SHP77 (cell line): ENCODE data around the gene MEOX2.

Experiments used
- DNase-seq, 2 experiments: peaks; one replicate each; lab custom pipeline; 2025; lab: John Stamatoyannopoulos, UW

The MEOX2 gene

GRCh38 chr7:15610503-15610902 lies 76.0 kb downstream of the MEOX2 start:
- DNase-seq: no peak

- DNase-seq: no peak
Observed at GRCh38 chr7:15609287-15609686, 77.2 kb downstream of the MEOX2 start.

DNA sequence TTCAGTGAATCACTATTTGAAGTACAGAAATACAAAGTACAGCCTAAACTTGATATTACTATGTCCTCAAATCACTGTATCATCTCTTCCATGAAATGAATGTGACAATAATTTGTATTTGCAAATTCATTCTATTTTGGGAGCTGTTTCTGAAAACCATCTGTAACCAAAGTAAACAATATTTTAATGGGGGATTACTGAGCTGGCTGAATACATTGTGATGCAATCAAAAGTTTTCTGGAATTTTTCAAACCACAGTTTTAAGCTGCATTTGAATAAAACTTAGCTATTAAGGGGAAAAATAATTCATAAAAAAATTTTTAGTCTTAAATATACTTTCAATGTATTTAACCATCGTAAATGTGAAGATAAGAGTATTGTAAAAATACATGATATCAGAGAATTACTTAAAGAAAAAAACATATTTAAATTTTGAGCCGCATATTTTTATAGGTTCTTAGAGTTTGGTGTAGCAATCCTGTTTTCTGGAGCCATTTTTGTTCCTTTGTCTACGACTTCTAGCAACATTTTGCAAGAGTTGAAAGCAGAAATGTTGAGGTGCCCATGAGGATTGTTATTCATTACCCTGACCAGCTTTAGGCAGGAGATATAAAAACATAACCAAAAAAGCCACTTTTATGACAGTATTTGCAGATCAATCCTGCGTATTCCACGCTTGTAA lies 78.8 kb downstream of the MEOX2 start:
- DNase-seq: no peak

DNA sequence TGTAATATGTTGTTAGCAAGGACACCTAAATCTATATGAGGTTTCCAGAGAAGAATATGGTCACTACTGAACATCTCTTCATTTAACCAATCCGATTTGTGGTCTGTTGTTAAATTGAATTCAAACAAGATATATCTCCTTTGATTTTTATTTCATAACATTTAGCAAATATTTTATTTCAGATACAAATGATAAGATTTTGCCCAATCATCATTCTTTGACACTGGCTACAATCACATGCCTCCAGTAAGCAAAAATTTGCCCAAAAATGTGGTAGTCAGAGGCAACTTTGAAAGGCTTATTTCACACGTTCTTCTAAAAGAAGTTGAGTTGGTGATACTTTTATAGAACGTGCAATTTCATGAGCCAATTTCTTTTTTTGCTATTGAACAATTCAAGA lies 79.9 kb downstream of the MEOX2 start:
- DNase-seq: no peak

- no peak for DNase-seq
Observed at GRCh38 chr7:15604166-15604565, 82.3 kb downstream of the MEOX2 start.

DNA sequence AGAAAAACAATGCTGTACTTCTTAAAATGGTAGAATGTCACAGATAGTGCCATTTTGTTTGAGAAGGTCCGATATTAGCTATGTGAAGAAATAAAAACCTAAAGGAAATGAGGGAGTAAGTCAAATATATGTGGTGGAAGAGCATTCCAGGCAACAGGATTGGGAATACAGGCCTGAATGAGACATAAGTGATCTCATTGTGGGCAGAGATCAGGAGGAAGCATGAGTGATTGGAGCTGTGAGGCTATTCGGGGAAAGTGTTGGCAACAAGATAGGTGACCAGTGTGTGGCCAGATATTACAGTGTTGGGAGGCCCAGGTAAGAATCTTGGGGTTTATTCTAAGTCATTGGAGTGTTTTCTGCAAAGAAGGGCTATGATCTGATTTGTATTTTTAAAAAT lies 83.4 kb downstream of the MEOX2 start:
- DNase-seq: no peak

DNA sequence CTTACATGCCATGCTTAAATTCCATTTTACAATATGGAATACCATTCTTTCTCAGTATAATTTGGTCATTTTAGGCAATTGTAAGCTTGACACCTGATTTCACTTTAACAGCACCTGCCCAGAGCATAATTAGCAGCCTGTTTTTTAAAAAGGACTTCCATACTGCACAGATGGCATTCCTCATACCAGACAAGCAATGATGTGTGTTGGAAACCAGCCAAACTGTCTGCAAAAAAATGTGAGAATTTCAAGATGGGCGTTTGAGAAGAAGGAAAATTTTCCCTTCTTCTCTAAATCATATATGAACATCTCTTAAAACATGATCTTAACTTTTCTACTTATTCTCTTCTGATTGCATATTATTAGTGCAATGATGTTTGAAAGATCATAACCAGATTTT lies 84.2 kb downstream of the MEOX2 start:
- peak; percentile 61 to 75 for DNase-seq

GRCh38 chr7:15601175-15601574 lies 85.3 kb downstream of the MEOX2 start:
- DNase-seq: no peak

DNA sequence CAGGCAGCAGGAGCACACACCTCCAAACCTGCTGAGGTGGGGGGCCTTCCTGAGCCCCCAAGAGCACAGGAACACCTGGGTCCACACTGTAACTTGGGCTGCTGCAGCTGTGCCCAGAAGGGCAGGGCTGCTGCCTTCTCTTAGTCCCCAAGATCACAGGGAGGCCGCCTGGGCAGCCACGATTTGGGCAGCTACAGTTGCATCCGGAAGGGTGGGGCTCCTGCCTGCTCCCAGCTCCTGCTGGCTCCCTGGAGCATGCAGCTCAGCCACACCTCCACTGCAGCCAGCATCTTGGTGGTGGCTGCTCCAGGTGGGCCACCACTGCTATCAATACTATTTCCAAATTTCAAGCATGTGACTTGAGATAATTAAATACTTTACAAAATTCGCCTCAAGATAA lies 86.2 kb downstream of the MEOX2 start:
- DNase-seq: peak in 1 of 2 experiments; percentile 38

DNA sequence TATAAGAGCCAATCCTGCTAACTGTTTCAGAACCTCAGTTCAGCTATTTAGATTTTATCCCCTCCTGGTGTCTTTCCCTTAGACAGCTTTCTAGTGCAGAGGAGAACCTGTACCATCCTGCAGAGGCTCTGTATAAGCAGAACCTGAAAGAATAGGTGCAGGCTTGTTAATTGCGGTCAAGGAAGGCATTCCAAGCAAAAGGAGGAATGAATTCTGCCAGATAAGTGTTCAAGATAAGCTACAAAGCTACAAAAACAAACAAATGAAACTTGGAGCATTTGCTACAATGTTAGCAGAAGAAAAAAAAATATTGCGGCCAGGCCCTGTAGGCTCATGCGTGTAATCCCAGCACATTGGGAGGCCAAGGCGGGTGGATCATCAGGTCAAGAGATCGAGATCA lies 92.0 kb downstream of the MEOX2 start:
- DNase-seq: no peak

GRCh38 chr7:15593382-15593781 lies 93.1 kb downstream of the MEOX2 start:
- DNase-seq: peak; percentile 76 to 88

DNA sequence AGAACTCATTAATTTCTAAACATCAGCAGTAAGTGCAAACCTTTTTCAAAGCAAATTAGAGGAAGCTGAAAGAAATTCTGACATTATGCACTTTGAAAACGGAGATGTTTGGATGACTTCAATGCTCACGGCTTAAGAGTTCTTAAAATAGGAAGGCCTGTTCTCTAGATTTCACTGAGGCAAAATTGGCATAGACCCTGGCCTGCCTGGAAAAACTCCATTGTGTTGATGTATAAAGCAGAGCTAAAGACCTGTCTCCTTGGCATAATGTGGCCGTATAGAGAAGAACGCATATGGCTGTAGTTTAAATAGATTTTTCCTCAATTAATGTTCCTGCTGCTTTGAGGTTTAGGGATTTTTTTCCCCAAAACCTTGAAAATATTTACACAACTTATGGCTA lies 100.2 kb downstream of the MEOX2 start:
- no peak for DNase-seq

GRCh38 chr7:15584575-15584974 lies 101.9 kb downstream of the MEOX2 start:
- DNase-seq: no peak

- DNase-seq: no peak
Observed at GRCh38 chr7:15582773-15583172, 103.7 kb downstream of the MEOX2 start.

DNA sequence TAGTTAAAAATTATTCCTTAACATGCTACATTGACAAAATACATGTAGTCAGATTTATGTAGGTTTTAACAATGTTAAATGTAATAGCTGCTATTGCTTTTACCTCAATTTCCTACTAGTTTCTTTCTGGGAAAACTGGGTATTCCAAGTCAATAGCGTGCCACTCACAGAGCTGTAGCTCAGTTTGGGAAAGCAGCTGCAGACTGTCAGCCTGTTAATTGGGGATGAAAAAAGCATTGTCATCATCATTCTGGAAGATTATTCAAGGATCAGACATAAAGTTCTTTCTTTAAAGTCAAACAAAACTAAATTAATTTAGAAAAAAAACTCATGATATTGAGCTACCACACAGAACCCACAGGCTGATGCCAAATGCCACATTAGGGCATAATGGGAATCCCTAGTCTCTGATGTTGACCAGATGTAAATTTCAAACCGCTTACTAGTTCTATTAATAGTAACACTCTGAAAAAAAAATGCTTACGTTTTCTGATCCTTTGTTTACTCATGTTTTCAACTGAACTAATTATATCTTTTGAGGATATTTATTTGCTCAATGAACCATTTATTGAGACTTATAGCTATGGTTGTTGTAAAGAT lies 105.0 kb downstream of the MEOX2 start:
- peak; percentile 65 to 77 for DNase-seq

GRCh38 chr7:15580604-15581351 lies 105.7 kb downstream of the MEOX2 start:
- no peak for DNase-seq

- DNase-seq: no peak
Observed at GRCh38 chr7:15577600-15577999, 108.9 kb downstream of the MEOX2 start.

GRCh38 chr7:15571301-15571878 lies 115.1 kb downstream of the MEOX2 start:
- no peak for DNase-seq

DNA sequence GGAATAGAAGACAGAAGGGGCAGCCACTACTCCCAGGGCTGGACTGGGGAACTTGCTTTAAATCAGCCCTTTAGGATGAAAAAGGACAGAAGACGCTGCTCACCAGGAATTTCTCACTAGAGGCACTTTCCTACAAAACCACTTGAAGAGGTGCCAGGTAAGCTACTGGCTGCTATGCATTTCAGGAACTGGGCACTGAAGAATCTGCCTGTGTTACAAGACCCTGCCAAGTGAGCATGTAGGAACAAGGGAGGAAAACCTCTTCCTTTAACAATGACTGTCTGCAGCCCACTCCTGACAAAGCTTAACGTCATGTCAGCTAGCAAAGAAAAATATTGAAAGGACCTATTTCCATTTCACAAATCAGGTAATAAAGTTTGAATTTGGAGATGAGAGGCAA lies 118.8 kb downstream of the MEOX2 start:
- no peak for DNase-seq

DNA sequence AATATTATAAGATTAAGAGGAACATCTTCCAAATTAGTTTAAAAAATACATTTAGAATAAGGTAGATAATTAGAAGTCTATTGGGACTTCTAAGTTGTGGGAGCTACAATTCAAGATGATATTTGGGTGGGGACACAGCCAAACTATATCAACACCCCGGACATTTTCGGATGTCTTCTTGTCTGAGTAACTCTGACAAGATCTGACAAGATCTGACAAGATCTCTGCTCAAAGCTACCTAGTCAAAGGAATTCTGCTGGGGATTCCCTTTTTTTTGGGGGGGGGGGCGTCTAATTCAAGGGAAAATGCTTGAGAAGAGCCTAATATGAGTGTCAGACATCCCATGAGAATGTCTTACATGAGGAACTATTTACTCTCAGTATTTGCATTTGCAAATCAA lies 119.4 kb downstream of the MEOX2 start:
- DNase-seq: no peak

DNA sequence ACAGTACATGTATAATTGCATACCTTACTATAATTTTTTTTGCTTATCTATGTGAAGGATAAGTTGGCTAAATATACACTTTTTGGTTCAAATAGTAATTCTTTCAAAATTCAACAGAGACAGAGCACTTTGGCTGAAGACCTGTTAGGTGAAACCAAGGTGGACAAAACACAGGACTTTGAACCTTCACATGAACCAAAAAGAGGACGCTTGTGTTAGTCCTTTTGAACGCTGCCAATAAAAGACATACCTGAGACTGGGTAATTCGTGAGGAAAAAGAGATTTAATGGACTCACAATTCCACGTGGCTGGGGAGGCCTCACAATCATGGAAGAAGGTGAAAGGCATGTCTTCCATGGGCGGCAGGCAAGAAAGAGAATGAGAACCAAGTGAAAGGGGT lies 120.0 kb downstream of the MEOX2 start:
- DNase-seq: no peak

GRCh38 chr7:15561835-15562234 lies 124.6 kb downstream of the MEOX2 start, which contains the start of gene AGMO:
TSS of gene AGMO (minus strand) at chr7:15562015.
- DNase-seq: peak; percentile 82 to 83
